ENCODE measurements around the gene CRY1. TPM values are rescaled to one million over a fixed set of nuclear protein-coding genes. Genes with fewer than 3 reads are reported as not detected.

The CRY1 gene
- polyA plus RNA-seq, 1 experiment, result 13.7 TPM

- Histone ChIP-seq H3K4me3 (ENCODE audit: low read depth, low read length) (no peak overlapping the region), H3K9me3 (ENCODE audit: control insufficient read depth, insufficient read depth, low read length) (no peaks in the 10 kb centered on the region; the same call in 1 of the 2 replicates), H3K27me3 (ENCODE audit: control insufficient read depth, insufficient read depth, low read length) (peaks cover 28% of the 10 kb centered on the region), H3K27ac (ENCODE audit: low read depth, low read length) (no peak overlapping the region)
- no peak for TF ChIP-seq CTCF (IDR thresholded peaks at IDR 0.05; ENCODE audit: low read depth, low read length)
- CTCF ChIA-PET, result no interaction called here
- POLR2A ChIA-PET, result no interaction called here
- no peak for DNase-seq (ENCODE audit: low read depth, low spot score)
Measured at GRCh38 chr12:107119091-107119490, 25.7 kb upstream of the CRY1 start.

GRCh38 chr12:107118624-107119023, 25.3 kb upstream of the CRY1 start:
- no peak overlapping the region for H3K4me3 ChIP-seq (ENCODE audit: low read depth, low read length)
- DNase-seq (ENCODE audit: low read depth, low spot score), result no peak
- no peaks in the 10 kb centered on the region; the same call in 1 of the 2 replicates for H3K9me3 ChIP-seq (ENCODE audit: control insufficient read depth, insufficient read depth, low read length)
- no peak overlapping the region for H3K27ac ChIP-seq (ENCODE audit: low read depth, low read length)
- ChIA-PET CTCF (no interaction called here), POLR2A (no interaction called here)
- TF ChIP-seq CTCF (IDR thresholded peaks at IDR 0.05; ENCODE audit: low read depth, low read length), result no peak
- H3K27me3 ChIP-seq (ENCODE audit: control insufficient read depth, insufficient read depth, low read length), result peaks cover 27% of the 10 kb centered on the region

DNA sequence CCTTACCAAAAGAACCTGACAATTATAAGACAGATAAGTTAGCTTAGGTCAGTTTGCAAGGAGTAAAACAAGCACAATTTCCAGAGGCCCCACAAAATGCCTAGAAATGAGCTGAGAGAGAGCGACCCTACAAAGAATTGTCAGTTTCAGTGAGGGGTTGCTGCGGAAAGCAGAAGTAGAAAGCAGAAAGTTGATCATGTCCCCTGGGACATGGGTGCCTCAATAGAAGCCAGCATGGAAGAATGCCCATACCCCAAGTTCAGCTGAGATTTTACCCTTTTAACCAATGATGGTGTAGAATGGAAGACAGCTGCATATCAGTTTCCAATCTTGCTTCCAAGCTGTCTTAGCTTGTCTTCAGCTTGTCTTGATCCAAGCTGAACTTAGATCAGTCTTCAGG, 21.8 kb upstream of the CRY1 start:
- Histone ChIP-seq H3K27ac (ENCODE audit: low read depth, low read length) (no peak overlapping the region), H3K4me3 (ENCODE audit: low read depth, low read length) (no peak overlapping the region), H3K9me3 (ENCODE audit: control insufficient read depth, insufficient read depth, low read length) (no peaks in the 10 kb centered on the region), H3K27me3 (ENCODE audit: control insufficient read depth, insufficient read depth, low read length) (peaks cover 26% of the 10 kb centered on the region)
- CTCF ChIA-PET, result interaction anchor here (1.0 to 2.0 kb wide), 4 partner anchors 10 to 23 kb away, joined by 3 to 6 read pairs (median 5); no protein-coding TSS in a partner anchor
- DNase-seq (ENCODE audit: low read depth, low spot score), result no peak
- TF ChIP-seq CTCF (IDR thresholded peaks at IDR 0.05; ENCODE audit: low read depth, low read length), result no peak
- POLR2A ChIA-PET, result no interaction called here

DNA sequence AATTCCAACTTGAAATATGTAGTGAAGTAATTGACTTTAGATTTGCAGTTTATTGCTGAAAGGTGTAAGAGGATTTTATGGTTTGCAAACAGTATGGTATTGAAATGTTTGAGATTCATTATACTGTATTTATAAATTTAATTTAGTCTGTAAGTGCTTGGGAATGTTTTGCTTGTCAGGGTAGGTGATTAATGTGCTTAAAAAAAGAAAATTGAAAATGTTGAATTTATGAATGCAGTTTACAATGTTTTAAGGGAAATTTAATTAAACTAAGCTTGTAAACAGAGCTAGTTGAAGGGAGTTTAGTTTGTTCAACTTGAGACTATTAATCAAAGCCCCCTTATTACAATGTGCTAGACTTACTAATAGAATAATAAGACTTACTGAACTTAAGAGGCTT, 18.0 kb upstream of the CRY1 start:
- no peak for TF ChIP-seq CTCF (IDR thresholded peaks at IDR 0.05; ENCODE audit: low read depth, low read length)
- ChIA-PET CTCF (interaction anchor here (0.6 to 4.6 kb wide), 3 partner anchors 13 to 20 kb away, joined by 3 to 25 read pairs (median 3); no protein-coding TSS in a partner anchor), POLR2A (interaction anchor here (0.6 kb wide), 1 partner anchor 364 kb away, joined by 3 read pairs; no protein-coding TSS in a partner anchor)
- Histone ChIP-seq H3K27ac (ENCODE audit: low read depth, low read length) (no peak overlapping the region), H3K27me3 (ENCODE audit: control insufficient read depth, insufficient read depth, low read length) (peaks cover 8% of the 10 kb centered on the region), H3K9me3 (ENCODE audit: control insufficient read depth, insufficient read depth, low read length) (no peaks in the 10 kb centered on the region), H3K4me3 (ENCODE audit: low read depth, low read length) (no peak overlapping the region)
- no peak for DNase-seq (ENCODE audit: low read depth, low spot score)

- H3K27me3 ChIP-seq (ENCODE audit: control insufficient read depth, insufficient read depth, low read length), result peaks cover 13% of the 10 kb centered on the region
- CTCF ChIA-PET, result interaction anchor here (4.6 kb wide), 1 partner anchor 22 kb away, joined by 25 read pairs; no protein-coding TSS in a partner anchor
- H3K4me3 ChIP-seq (ENCODE audit: low read depth, low read length), result no peak overlapping the region
- no peak for DNase-seq (ENCODE audit: low read depth, low spot score)
- H3K9me3 ChIP-seq (ENCODE audit: control insufficient read depth, insufficient read depth, low read length), result no peaks in the 10 kb centered on the region
- POLR2A ChIA-PET, result no interaction called here
- TF ChIP-seq CTCF (IDR thresholded peaks at IDR 0.05; ENCODE audit: low read depth, low read length), result no peak
- H3K27ac ChIP-seq (ENCODE audit: low read depth, low read length), result no peak overlapping the region
Measured at GRCh38 chr12:107109726-107110719, 16.7 kb upstream of the CRY1 start.
